ENCODE measurements around the gene GMEB2. TPM values are rescaled to one million over a fixed set of nuclear protein-coding genes. Genes with fewer than 3 reads are reported as not detected.
A peak's percentile ranks its signal among the peaks of the same experiment; 100 is the strongest.

Gene GMEB2
- total RNA-seq, 3 donors from 2014 or later, result 6.6 to 11.0 (median 10.2) TPM

- intact Hi-C loops (cut with DNase I; ENCODE audit: low total_unique reads), result loop anchor here (5.0 kb wide), 1 partner anchor 1263 kb away; no protein-coding TSS in a partner anchor
- Histone ChIP-seq H3K36me3 (no peaks in the 10 kb centered on the region), H3K4me1 (peaks cover 0 to 3% of the 10 kb centered on the region in 2 donors), H3K9me3 (no peaks in the 10 kb centered on the region), H3K4me3 (no peak overlapping the region), H3K27me3 (no peaks in the 10 kb centered on the region), H3K27ac (no peak overlapping the region)
- DNase-seq (ENCODE audit: low spot score in 2 of 2), result no peak
- no peak for TF ChIP-seq POLR2AphosphoS5 (IDR thresholded peaks at IDR 0.05)
- TF ChIP-seq, protein P1, sequence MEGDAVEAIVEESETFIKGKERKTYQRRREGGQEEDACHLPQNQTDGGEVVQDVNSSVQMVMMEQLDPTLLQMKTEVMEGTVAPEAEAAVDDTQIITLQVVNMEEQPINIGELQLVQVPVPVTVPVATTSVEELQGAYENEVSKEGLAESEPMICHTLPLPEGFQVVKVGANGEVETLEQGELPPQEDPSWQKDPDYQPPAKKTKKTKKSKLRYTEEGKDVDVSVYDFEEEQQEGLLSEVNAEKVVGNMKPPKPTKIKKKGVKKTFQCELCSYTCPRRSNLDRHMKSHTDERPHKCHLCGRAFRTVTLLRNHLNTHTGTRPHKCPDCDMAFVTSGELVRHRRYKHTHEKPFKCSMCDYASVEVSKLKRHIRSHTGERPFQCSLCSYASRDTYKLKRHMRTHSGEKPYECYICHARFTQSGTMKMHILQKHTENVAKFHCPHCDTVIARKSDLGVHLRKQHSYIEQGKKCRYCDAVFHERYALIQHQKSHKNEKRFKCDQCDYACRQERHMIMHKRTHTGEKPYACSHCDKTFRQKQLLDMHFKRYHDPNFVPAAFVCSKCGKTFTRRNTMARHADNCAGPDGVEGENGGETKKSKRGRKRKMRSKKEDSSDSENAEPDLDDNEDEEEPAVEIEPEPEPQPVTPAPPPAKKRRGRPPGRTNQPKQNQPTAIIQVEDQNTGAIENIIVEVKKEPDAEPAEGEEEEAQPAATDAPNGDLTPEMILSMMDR (IDR thresholded peaks at IDR 0.05), result no peak
- no peak for TF ChIP-seq POLR2A (IDR thresholded peaks at IDR 0.05)
These were observed 18.3 kb upstream of the GMEB2 start for GRCh38 chr20:63645218-63645617.

DNA sequence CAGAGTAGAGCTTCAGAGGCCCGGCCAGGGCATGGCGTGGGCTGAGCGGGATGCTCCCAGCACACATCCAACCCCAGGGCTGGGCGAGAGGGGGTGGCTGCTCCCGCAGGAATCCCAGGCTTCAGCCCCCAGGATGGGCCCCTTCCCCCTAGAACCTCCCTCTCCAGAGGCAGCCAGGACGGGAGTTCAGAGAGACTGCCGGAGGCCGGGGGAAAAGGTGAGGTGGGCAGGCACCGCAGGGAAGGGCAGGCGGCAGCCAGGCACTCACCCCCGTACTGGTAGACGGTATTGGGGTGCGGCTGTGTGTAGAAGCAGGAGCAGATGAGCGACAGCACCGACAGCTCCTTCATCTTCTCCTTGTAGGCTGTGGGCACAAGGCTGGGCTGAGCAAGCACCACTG is 17.0 kb upstream of the GMEB2 start:
- DNase-seq (ENCODE audit: low spot score in 2 of 2), result no peak
- H3K4me3 ChIP-seq, result no peak overlapping the region
- no peak overlapping the region for H3K27ac ChIP-seq
- H3K9me3 ChIP-seq, result no peaks in the 10 kb centered on the region
- intact Hi-C loops (cut with DNase I; ENCODE audit: low total_unique reads), result no loop called here
- TF ChIP-seq, protein P1 (IDR thresholded peaks at IDR 0.05), result no peak
- TF ChIP-seq POLR2AphosphoS5 (IDR thresholded peaks at IDR 0.05) (no peak), POLR2A (IDR thresholded peaks at IDR 0.05) (no peak)
- H3K4me1 ChIP-seq, result peaks cover 0 to 3% of the 10 kb centered on the region in 2 donors
- H3K27me3 ChIP-seq, result no peaks in the 10 kb centered on the region
- H3K36me3 ChIP-seq, result no peaks in the 10 kb centered on the region

GRCh38 chr20:63643499-63643898 is 16.6 kb upstream of the GMEB2 start:
- Histone ChIP-seq H3K36me3 (no peaks in the 10 kb centered on the region), H3K4me1 (peaks cover 0 to 3% of the 10 kb centered on the region in 2 donors), H3K27ac (no peak overlapping the region), H3K9me3 (no peaks in the 10 kb centered on the region), H3K27me3 (no peaks in the 10 kb centered on the region), H3K4me3 (no peak overlapping the region)
- no peak for DNase-seq (ENCODE audit: low spot score in 2 of 2)
- intact Hi-C loops (cut with DNase I; ENCODE audit: low total_unique reads), result no loop called here
- TF ChIP-seq, protein P1 (IDR thresholded peaks at IDR 0.05), result no peak
- TF ChIP-seq POLR2AphosphoS5 (IDR thresholded peaks at IDR 0.05) (no peak), POLR2A (IDR thresholded peaks at IDR 0.05) (no peak)

DNA sequence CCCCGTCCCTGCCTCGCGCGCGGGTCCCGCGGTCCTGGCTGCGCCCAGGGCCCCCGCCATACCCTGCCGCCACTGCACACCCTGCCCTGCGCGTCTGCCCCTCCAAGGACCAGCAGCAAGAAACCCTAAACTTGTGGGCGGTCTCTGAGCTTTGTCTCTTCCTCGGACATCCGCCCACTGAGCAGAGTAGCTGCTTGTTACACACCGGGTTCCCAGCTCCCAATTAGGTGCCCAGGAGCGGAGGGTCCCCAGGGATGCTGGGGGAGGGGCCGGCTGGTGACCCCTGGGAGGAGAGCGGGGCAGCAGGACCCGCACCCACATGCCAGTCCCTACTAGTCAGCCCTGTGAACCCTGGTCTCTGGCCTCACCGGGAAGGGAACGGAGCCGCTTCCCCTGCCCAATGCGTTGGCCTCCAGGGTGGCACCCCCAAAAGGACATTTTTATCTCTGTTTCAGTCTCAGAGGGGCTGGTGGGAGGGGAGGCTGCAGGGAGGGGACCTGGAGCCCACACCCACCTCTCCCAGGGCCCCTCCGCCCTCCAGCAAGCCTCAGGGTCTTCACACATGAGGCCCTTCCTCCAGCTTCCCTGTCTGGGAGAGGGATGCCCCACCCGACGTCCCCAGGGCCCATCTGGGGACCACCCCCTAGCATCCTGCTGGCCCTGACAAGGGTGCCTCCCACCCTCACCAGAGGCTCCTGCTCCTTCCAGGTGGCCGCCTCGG is 15.8 kb upstream of the GMEB2 start:
- H3K9me3 ChIP-seq, result no peaks in the 10 kb centered on the region
- DNase-seq (ENCODE audit: low spot score in 2 of 2), result peak in 1 of 2 donors; percentile 43
- TF ChIP-seq, protein P1 (IDR thresholded peaks at IDR 0.05), result no peak
- TF ChIP-seq POLR2AphosphoS5 (IDR thresholded peaks at IDR 0.05) (no peak), POLR2A (IDR thresholded peaks at IDR 0.05) (no peak)
- peak overlapping the region; percentile 77 to 86 for H3K27ac ChIP-seq
- no peaks in the 10 kb centered on the region for H3K27me3 ChIP-seq
- intact Hi-C loops (cut with DNase I; ENCODE audit: low total_unique reads), result no loop called here
- H3K36me3 ChIP-seq, result no peaks in the 10 kb centered on the region
- peak overlapping the region; percentile 37 to 66 (median 63) for H3K4me3 ChIP-seq
- peaks cover 0 to 3% of the 10 kb centered on the region in 2 donors for H3K4me1 ChIP-seq

- Histone ChIP-seq H3K9me3 (no peaks in the 10 kb centered on the region), H3K4me3 (peak overlapping the region; percentile 56 to 66 (median 63)), H3K36me3 (no peaks in the 10 kb centered on the region), H3K4me1 (peaks cover 0 to 3% of the 10 kb centered on the region in 2 donors), H3K27ac (peak overlapping the region; percentile 77 to 86), H3K27me3 (no peaks in the 10 kb centered on the region)
- intact Hi-C loops (cut with DNase I; ENCODE audit: low total_unique reads), result no loop called here
- TF ChIP-seq, protein P1 (IDR thresholded peaks at IDR 0.05), result peak in 2 of 3 donors; percentile 61 to 72
- peak; percentile 22 to 59 (median 25) for TF ChIP-seq POLR2AphosphoS5 (IDR thresholded peaks at IDR 0.05)
- TF ChIP-seq POLR2A (IDR thresholded peaks at IDR 0.05), result no peak
- DNase-seq (ENCODE audit: low spot score in 2 of 2), result peak; percentile 94 to 95
These were observed 15.1 kb upstream of the GMEB2 start for GRCh38 chr20:63641792-63642523.
